GM06990 (cell line): Measurements from ENCODE around the gene AFAP1L1.

Source experiments
- DNase-seq: peaks from one replicate; pipeline ENCODE4 v3.0.0-alpha.2; 2011; ENCODE audit not compliant: insufficient read length; ENCODE audit errors: extremely low read depth
- H3K27me3 ChIP-seq: replicated peaks from 2 replicates; pipeline ENCODE4 v1.6.0; 2011; ENCODE audit warnings: low read length; ENCODE audit not compliant: control insufficient read depth, insufficient read depth
- H3K36me3 ChIP-seq: 2 replicates; pipeline ENCODE4 v1.5.1; 2011; ENCODE audit warnings: low read length; ENCODE audit not compliant: control insufficient read depth, insufficient read depth
- H3K4me3 ChIP-seq: replicated peaks from 2 replicates; pipeline ENCODE4 v1.5.1; 2011; ENCODE audit warnings: low read depth, mild to moderate bottlenecking, control low read depth, low read length
- CTCF ChIP-seq: IDR thresholded peaks from 2 replicates; pipeline ENCODE4 v1.5.1; 2011; ENCODE audit warnings: low read length, control low read depth, mild to moderate bottlenecking, inconsistent platforms; ENCODE audit not compliant: insufficient read depth, poor library complexity, severe bottlenecking

Gene AFAP1L1

GRCh38 chr5:149362541-149362940, 90.9 kb downstream of the AFAP1L1 start:
- no peak for TF ChIP-seq CTCF
- Histone ChIP-seq H3K27me3 (no peaks in the 10 kb centered on the region), H3K36me3 (peaks cover 3% of the 10 kb centered on the region; the same call in 1 of the 2 replicates), H3K4me3 (no peak overlapping the region)
- DNase-seq = no peak

- no peak for TF ChIP-seq CTCF
- peaks cover 3% of the 10 kb centered on the region for H3K36me3 ChIP-seq
- no peak for DNase-seq
- H3K27me3 ChIP-seq = no peaks in the 10 kb centered on the region
- H3K4me3 ChIP-seq = no peak overlapping the region
These were observed 91.7 kb downstream of the AFAP1L1 start for GRCh38 chr5:149363358-149363757.

- TF ChIP-seq CTCF = no peak
- H3K27me3 ChIP-seq = no peaks in the 10 kb centered on the region
- peaks cover 3% of the 10 kb centered on the region for H3K36me3 ChIP-seq
- no peak for DNase-seq
- no peak overlapping the region for H3K4me3 ChIP-seq
These were observed 92.3 kb downstream of the AFAP1L1 start for GRCh38 chr5:149363936-149364335.

- peaks cover 3% of the 10 kb centered on the region for H3K36me3 ChIP-seq
- H3K27me3 ChIP-seq = no peaks in the 10 kb centered on the region
- no peak overlapping the region for H3K4me3 ChIP-seq
- no peak for TF ChIP-seq CTCF
- DNase-seq = no peak
These were observed 93.1 kb downstream of the AFAP1L1 start for GRCh38 chr5:149364719-149365118.

GRCh38 chr5:149365418-149365817, 93.8 kb downstream of the AFAP1L1 start:
- H3K36me3 ChIP-seq = peaks cover 3% of the 10 kb centered on the region
- H3K4me3 ChIP-seq = no peak overlapping the region
- no peak for TF ChIP-seq CTCF
- DNase-seq = no peak
- no peaks in the 10 kb centered on the region for H3K27me3 ChIP-seq

- no peak for DNase-seq
- Histone ChIP-seq H3K4me3 (no peak overlapping the region), H3K36me3 (peaks cover 3% of the 10 kb centered on the region), H3K27me3 (no peaks in the 10 kb centered on the region)
- no peak for TF ChIP-seq CTCF
These were observed 94.6 kb downstream of the AFAP1L1 start for GRCh38 chr5:149366169-149366729.
